GM19035 (cell line): ENCODE data around the gene TOGARAM1.

Experiments
- ATAC-seq: cut with Tn5 transposase; IDR thresholded peaks from one replicate; pipeline ENCODE4 v1.9.1; 2021; ENCODE audit not compliant: unreplicated experiment

Gene TOGARAM1

GRCh38 chr14:44963044-44963528 lies 1.1 kb downstream of the TOGARAM1 start:
- no peak for ATAC-seq

DNA sequence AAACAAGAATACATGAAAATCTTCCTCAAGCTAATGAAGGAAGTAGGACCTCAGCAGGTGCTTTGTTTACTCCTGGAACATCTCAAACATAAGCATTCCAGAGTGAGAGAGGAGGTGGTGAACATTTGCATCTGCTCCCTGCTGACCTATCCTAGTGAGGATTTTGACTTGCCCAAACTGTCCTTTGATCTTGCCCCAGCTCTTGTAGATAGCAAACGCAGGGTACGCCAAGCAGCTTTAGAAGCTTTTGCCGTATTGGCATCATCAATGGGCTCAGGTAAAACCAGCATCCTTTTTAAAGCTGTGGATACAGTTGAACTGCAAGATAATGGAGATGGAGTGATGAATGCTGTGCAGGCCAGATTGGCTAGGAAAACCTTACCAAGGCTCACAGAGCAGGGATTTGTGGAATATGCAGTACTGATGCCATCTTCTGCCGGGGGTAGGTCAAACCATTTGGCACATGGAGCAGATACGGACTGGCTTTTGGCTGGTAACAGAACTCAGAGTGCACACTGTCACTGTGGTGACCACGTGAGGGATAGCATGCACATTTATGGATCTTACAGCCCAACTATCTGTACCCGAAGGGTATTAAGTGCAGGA lies 1.9 kb downstream of the TOGARAM1 start:
- no peak for ATAC-seq

GRCh38 chr14:44966601-44967336 lies 4.8 kb downstream of the TOGARAM1 start:
- no peak for ATAC-seq

DNA sequence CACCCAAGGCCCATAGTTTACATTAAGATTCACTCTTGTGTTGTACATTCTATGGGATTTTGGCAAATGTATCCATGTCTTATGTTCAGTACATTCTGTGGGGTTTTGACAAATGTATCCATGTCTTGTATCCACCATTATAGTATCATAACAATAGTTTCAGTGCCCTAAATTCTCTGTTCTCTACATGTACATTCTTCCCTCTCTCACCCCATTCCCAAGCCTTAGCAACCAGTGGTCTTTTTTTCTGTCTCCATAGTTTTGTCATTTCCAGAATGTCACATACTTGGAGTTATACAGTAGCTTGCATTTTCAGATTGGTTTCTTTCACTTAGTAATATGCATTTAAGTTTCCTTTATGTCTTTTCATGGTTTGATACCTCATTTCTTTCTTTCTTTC lies 6.7 kb downstream of the TOGARAM1 start:
- no peak for ATAC-seq

GRCh38 chr14:44970907-44971306 lies 8.9 kb downstream of the TOGARAM1 start:
- no peak for ATAC-seq

GRCh38 chr14:44971459-44971858 lies 9.5 kb downstream of the TOGARAM1 start:
- no peak for ATAC-seq

- ATAC-seq: no peak
Observed at GRCh38 chr14:44979273-44979672, 17.3 kb downstream of the TOGARAM1 start.

GRCh38 chr14:44979740-44980356 lies 17.9 kb downstream of the TOGARAM1 start:
- ATAC-seq: no peak

DNA sequence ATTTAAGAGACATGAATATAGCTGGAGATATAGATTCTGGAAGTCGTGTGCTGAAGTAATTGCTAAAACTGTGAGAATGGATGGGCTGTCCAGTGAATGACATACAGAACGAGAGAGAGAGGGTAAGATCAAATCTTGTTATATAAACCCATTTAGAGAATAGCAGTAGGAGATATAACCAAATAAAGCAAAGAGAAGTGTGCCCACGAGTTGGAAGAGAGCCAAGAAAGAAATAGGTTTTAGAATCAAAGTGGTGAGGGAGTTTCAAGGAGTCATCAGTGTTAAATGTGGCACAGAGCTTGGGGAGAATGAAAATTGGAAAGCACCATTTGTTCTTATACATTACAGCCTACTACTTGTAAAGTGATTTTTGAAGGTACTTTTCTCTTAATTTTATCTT lies 19.2 kb downstream of the TOGARAM1 start:
- no peak for ATAC-seq

DNA sequence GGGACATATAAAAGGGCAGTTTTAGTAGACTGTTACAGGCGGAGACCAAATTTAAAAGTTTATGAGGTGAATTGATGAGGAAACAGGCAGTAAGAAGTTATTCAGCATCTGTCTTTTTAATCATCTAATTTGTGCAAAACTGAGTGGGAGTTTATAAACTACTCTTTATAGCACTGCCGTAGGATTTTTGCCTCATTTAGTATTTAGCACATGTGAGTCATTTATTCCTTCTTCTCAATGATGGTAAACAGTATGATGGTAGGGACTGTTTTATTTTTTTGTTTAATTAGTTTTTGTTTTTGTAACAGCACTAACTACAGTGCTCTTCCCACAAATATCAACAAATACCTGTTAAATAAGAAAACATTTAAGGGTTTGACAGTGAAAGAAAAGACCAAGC lies 20.6 kb downstream of the TOGARAM1 start:
- no peak for ATAC-seq

- ATAC-seq: no peak
Observed at GRCh38 chr14:44988694-44989093, 26.7 kb downstream of the TOGARAM1 start.

- ATAC-seq: no peak
Observed at GRCh38 chr14:44989497-44990440, 27.8 kb downstream of the TOGARAM1 start.

GRCh38 chr14:44990533-44990932 lies 28.5 kb downstream of the TOGARAM1 start:
- ATAC-seq: no peak

- ATAC-seq: no peak
Observed at GRCh38 chr14:44995196-44995595, 33.2 kb downstream of the TOGARAM1 start.

- ATAC-seq: no peak
Observed at GRCh38 chr14:44995770-44996294, 33.8 kb downstream of the TOGARAM1 start.

DNA sequence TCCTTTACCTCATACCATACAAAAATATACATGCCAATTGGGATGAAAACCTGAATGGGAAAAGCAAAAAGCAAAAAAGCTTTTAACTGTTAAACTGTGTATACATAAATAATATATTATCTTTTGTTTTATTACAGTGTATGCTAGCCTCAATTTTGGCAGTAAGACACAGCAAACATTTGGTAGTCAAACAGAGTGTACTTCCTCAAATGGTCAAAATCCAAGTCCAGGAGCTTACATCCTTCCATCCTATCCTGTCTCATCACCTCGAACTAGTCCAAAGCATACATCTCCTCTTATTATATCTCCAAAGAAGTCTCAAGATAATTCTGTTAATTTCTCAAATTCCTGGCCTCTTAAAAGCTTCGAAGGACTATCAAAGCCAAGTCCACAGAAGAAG lies 41.9 kb downstream of the TOGARAM1 start:
- ATAC-seq: no peak

- ATAC-seq: no peak
Observed at GRCh38 chr14:45015133-45015532, 53.1 kb downstream of the TOGARAM1 start.

DNA sequence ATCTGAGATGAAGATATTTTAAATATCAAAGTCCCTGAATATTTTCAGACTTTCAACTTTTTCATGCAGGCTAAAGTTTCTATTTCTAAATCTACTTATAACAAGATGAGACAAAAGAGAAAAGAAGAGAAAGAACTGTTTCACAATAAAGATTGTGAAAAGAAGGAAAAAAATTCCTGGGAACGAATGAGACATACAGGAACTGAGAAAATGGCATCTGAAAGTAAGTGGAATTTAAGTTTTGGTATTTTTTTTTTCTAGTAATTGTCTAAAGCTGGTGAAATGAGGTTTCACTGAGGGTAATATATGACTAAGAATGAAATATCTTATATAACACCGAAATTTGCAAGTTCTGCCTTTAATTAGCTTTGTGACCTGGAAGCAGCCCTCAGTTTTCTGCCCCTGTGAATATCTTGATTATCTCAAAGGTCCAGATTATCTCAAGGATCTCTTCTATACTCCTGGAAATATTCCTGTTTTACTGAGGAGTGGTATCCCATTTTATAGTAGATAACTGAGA lies 66.2 kb downstream of the TOGARAM1 start:
- ATAC-seq: no peak

DNA sequence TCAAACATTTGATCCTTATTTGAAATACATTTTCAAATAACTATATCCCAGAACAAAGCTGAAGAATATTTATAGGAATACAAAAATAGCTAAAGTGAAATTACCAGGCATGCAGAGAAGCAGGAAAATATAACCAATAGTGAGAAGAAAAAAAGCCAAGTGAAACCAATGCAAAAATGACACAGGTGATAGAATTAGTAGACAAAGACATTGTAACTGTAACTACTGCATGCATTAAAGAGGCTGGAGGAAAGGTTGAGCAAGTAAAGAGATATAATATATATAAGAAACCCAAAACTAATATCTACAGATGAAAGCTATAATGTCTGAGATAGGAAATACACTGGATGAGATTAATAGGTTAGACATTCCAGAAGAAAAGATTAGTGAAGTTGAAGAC lies 72.7 kb downstream of the TOGARAM1 start:
- ATAC-seq: no peak

GRCh38 chr14:45038256-45038655 lies 76.3 kb downstream of the TOGARAM1 start:
- no peak for ATAC-seq

GRCh38 chr14:45038865-45039264 lies 76.9 kb downstream of the TOGARAM1 start:
- no peak for ATAC-seq
